Measurements from ENCODE around the gene CMTM8.
A peak's percentile ranks its signal among the peaks of the same experiment; 100 is the strongest.

CMTM8 gene

DNA sequence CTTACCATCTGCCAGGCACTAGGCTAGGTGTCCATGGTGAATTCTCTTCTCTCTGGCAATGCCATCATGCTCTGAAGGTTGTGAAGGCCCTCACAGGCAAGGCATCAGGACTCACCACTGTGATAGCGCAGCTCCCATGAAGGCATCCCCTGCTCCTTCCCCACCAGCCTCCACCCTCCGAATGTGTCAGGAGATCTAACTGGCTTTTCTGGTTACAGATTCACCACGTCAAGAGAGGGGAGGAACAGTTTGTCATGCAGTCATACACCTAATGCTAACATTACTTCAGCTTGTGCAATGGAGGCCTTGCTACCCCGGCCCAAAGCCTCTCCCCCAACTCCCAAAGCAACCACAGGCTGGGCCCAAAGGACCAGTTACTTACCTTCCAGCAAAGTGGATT, 8.9 kb upstream of the CMTM8 start:
- DNase-seq (ENCODE audit: low read depth), result no peak

DNA sequence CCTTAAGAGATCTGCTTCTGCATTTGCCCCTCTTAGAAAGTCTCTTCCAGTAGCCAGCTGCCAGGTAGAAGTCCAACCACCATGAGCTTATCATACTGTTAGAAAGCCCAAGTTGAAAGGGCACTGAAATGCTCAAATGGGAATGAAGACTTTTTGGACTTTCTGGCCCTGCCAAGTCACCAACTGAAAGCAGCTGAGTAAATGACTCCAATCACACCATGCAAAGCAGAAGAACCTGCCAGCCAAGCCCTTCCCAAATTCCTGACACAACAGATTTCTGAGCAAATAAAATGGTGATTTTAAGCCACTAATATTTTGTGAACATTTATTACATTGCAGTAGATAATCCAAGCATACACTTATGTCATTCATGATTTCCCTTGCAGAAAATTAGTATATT, 2.1 kb upstream of the CMTM8 start:
- no peak for DNase-seq (ENCODE audit: low read depth)

DNA sequence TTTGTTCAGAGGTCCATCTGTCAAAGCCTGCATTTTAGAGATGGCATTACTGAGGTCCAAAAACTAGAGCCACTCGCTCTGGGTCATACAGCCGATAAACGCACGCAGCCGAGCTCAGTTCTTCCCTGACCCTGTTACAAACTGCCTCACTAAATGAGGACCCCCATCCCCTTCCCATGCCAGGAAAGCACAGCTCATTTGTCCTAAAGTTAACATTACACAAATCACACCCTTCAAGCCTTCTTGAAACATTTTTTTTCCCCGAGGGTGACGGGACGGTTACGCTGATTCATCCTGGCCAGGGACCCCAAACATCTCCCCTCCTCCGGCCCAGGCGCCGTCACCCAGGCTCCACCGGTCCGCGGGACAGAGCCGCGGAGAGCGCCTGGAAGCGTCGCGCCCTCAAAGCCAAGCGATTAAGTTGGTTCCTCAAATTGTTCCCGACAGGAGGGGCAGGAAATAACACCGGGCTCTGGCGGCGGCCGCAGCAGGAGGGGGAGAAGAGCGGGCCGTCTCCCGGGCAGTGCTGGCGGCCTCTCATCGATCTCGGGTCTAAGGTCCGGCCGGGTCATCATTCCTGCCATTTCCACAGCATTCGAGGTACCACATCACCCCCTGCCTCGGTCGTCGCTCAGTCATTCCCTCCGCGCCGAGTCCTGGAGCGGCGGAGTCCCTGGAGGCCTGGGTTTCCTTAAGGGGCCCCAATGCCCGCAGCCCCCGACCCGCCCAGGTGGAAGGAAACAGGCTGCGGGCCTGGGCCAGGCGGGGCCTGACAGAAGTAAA, 619 bp upstream of the CMTM8 start:
- no peak for DNase-seq (ENCODE audit: low read depth)

DNA sequence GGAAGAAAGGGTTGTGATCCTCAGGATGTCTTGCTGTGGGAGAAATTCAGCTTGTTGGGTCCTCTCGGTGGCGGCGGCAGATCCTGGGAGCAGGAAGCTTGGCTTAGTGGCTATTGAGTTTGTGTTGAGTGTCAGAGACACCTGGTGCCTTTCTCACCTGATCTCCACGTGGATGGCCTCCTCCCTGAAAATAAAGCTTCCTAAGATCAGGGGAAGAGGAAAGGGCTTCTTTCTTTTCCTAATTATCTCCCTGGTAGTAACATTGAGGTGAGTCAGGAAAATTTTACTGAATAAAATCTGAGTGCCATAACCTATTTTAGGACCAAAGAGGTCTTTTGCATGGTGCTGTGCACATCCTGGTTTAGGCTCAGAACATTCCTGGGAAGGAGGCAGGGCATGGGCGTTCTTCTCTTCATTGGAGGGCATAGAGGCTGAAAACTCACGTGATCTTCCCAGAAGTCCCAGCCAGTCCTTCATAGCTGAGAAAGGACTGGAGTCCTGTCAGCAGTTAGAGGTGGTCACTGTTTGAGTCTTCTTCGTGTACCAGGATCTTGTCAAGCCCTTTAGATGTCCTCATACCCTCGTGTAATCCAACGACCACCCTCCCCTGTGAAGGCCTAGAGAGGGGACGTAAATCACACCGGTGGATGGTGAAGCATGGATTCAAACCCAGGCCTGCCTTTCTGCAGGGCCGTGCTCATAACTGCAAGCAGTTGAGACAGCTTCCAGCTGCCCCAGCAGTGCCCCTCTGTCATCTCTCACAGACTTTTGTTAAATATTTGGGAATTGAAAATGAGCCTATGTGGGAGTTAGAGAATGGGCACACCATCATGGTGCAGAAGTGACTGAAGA, 1.1 kb downstream of the CMTM8 start:
- no peak for DNase-seq (ENCODE audit: low read depth)

DNA sequence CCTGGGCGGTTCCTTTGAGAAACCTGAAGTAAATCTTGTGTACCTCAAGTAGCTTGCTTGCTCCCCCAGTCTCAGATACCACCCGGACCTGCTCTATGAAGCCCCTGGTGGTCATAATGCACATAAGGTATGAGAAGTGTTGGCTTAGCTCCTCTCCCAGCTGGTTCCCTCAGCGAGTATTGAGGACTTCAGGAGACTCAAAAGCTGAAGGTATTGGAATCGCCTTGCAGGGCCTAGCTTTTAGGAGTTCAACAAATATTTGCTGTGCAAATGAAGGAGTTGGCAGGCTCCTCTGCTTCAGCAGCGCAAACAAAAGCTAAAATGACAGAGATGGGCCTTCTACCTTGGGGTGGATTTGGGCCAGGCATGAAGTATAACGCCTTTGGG, 1.7 kb downstream of the CMTM8 start:
- DNase-seq (ENCODE audit: low read depth), result no peak

DNA sequence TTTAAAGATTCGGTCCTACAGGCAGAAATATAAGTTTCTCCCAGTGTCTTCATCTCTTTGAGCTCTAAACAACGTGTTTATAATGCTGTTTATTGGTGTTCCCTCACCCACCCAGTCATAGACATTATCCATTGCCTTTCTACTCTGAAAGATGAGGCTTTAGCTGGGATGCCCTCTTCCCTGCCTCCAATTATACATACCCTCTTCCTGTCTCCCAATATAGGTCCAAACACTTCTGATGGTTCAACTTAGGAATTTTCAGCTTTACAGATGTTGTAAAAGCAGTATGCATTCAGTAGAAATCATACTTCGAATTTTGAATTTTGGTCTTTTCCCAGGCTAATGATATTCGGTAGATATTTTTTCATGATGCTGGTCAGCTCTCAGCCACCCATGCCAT, 2.6 kb downstream of the CMTM8 start:
- no peak for DNase-seq (ENCODE audit: low read depth)

DNA sequence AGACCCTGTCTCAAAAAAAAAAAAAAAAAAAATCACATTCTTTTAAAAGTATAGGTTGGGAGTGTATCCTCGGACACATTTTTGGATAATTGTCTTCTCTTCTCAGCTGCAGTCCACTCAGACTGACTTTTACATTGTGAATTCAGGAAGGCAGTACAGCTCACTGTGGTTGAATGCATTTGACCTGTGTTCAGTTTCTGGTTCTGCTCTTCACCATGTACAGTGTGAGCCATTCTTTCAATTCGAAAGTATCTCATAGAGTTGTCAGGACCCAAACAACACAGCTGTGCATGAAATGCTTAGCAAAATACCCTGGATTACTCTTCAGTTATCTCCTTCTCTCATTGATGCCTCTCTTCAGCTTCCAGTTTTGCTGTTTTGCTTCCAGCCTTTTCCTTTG, 5.0 kb downstream of the CMTM8 start:
- DNase-seq (ENCODE audit: low read depth), result no peak

DNA sequence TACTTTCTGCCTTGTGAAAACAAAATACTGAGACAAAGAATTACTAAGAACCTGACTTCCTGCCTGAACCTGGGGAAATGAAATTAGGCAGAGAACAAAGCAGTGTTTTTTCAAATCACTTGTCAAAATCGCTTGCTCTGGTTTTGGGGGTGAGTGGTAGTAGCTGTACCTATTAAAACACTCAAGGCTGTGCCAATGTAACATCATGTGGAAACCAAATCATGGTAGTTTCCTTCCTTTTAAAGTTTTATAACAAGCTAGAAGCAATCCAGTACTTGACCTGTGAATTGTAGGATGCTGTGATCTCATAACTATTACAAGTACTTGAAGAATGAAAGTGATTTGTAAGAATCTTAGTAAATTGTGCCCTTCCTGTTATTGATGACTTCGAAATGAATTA, 6.7 kb downstream of the CMTM8 start:
- DNase-seq (ENCODE audit: low read depth), result no peak

DNA sequence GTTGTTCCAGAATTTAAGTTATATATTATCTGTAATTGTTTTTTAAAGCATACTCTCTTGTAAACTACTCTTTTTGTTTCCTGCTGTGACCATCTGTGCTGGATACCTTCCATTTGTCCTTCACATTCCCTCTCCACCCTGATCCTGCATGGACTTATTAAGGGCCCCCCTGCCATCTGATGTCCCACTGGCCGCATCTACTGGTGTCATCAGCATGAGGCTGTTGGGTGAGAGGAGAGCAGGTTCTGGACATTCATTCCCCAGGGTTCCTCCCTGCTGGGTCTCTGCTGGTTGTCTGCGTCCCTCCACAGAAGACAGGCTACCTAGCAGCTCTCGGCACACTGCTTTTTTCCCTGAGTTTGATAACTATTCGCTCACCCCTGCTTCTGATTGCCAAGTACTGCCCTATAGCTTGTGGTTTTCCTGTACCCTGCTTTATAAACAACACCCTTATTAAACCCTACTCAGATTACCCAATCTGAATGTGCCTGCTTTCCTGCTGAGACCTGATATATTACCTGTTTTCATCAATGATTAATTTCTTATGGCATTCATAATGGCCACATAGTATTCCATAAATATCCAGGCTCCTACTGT, 7.7 kb downstream of the CMTM8 start:
- no peak for DNase-seq (ENCODE audit: low read depth)

DNA sequence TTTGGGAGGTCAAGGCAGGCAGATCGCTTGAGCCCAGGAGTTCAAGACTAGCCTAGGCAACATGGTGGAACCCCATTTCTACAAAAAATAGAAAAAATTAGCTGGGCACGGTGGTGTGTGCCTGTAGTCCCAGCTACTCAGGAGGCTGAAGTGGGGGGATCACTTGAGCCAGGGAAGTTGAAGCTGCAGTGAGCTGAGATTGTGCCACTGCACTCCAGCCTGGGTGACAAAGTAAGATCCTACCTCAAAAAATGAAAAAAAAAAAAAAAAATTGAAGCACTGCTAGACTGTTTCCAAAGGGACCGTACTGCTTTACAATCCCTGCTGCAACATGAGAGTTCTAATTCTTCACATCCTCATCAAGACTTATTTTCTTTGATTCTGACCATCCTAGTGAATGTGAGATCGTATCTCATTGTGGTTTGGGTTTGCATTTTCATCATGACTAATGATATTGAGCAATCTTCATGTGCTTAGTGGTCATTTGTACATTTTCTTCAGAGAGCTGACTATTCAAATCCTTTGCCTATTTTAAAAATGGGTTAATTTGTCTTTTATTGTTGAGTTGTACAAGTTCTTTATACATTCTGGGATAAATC, 10.8 kb downstream of the CMTM8 start:
- DNase-seq (ENCODE audit: low read depth), result peak; percentile 85

DNA sequence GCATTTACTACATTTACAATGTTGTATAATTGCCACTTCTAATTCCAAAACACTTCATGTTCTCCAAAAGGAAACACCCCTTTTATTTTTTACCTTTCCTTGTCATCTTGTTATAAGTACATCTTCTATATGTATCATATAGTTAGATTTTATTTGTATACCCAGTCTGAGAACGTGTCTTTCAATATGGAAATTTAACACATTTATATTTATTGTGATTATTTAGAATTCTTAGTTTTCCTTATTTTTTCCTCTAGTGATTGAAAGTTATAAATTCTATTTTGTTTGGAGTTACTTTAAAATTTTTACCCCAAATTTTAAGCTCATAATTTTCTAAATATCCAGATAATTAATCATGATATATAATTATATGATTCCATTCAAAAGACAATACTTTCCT, 15.8 kb downstream of the CMTM8 start:
- no peak for DNase-seq (ENCODE audit: low read depth)

DNA sequence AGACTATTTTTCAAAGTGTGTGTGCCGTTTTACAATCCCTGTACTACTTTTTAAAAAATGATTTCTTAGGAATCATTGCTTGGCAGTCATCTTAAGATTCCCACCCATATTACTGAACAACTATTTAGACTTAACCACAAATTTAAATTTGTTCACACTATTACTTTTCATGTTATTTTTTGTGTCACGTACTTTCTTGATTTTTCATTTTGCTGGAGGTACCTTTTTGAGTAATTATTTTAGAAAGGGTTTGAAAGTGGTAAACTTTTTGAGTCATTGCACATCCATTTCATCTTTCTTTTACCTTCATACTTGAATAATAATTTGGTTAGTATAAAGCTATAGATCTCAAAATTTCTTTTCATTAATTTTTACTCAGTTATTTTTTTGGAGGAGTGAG, 16.9 kb downstream of the CMTM8 start:
- DNase-seq (ENCODE audit: low read depth), result no peak

DNA sequence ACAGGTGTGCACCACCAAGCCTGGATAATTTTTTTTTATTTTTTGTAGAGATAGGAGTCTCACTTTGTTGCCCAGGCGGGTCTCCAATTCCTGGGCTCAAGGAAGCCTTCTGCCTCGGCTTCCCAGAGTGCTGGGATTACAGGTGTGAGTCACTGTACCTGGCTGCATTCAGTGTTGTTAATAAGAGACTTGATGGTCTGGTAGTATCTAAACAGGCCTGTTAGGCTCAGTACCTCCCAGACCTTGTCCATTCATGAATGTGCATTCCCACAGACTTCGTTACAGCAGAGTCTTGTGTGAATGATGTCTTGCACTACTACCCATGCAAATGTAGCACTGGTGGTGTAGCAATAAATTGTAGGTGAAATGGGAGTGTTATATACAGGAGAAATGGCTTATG, 17.7 kb downstream of the CMTM8 start:
- DNase-seq (ENCODE audit: low read depth), result no peak

DNA sequence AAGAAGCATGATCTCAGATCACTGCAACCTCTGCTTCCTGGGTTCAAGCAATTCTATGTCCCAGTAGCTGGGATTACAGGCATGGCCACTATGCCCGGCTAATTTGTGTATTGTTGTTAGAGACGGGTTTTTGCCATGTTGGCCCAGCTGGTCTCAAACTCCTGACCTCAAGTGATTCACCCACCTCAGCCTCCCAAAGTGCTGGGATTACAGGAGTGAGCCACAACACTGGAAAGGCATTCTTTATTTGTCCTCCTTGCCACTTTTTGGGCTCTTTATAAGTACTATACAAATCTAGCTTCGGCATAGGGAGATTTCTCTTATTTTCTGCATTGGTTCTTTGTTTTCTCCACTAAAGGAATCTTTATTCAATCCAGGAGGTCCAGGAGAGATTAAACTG, 18.6 kb downstream of the CMTM8 start:
- no peak for DNase-seq (ENCODE audit: low read depth)

DNA sequence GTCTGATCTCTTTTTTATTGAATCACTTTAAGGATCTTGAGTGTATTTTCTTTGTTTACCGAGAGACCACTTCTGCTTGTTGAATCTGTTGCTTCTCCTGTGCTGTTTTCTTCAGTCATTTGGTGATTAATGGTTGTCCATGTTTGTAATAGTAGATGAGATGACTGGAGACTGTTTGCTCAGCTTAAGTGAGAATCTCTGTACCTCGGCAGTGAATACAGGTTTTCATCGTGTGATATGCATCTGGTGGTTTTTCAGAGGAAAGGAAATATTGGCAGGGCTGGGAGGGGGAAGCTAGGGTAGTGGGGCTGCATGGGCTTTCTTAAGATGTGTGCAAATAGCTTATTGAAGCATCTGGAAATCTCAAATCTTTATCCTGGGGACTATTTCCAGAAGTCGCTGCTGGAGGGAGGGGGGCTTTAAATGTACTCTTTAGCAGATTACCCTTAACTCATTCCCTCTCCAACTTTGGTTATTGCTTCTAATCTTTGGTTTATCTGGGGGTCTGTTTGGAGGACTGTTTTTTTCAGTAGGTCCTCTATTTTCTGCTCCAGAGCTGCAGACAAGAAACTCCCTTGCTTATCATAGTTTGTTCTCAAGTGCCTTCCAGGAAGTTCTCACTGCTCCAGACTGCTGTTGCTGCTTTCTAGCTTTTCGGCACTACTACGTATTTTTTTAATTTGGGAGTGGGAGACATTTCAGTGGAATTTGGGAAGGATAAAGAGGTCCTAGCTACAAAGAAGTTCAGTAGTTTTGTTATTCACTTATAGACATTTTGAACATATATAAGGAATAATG, 19.4 kb downstream of the CMTM8 start:
- no peak for DNase-seq (ENCODE audit: low read depth)

DNA sequence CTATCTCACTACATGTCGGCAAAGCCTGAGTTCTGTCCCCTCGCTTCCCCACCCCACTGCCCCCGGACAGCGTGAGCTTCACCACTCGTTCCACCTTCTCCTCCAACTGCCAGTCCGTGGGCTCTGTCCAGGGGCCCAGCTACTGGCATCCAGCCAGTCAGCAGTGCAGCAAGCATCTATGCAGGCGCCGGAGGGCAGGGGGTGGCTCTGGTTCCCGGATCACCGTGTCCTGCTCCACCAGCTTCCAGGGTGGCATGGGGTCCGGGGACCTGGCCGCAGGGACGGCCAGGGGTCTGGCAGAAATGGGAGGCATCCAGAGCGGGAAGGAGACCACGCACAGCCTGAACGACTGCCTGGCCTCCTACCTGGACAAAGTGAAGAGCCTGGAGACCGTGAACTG, 20.4 kb downstream of the CMTM8 start:
- no peak for DNase-seq (ENCODE audit: low read depth)

DNA sequence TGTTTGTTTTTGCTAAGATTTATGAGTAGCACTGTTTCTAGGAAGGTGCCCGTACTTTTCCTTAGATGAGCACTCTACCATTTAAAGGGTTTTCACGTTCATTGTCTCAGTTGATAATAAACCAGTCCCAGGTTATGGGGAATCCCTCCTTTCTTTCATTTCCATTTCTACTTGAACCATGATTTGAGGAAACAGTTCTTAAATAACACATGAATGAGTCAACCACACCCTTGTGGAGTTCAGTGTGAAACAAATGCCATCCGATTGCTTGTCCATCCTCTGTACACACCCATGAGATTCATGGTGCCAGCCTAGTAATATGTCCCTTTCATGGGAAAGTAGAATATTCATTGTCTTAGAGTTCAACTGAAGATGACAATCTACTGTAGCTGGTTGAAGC, 23.1 kb downstream of the CMTM8 start:
- DNase-seq (ENCODE audit: low read depth), result no peak

DNA sequence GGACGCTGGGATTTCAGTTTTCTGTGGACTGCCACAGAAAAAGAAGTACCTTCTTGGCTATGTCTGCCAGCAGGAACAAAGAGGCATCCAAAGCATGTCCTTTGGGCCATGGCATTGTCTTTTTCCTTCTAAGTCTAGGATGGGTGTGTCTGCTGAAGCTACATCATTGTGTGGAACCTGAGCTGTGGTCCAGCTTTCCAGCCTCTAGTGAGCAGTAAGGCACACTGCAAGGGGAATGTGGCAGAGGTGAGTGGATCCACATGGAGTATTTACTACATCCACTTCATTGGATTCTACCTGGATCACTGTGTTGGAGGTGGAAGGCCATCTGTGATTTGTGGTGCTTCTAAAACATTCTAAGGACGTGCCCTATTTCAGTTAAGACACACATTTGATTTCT, 23.7 kb downstream of the CMTM8 start:
- no peak for DNase-seq (ENCODE audit: low read depth)

DNA sequence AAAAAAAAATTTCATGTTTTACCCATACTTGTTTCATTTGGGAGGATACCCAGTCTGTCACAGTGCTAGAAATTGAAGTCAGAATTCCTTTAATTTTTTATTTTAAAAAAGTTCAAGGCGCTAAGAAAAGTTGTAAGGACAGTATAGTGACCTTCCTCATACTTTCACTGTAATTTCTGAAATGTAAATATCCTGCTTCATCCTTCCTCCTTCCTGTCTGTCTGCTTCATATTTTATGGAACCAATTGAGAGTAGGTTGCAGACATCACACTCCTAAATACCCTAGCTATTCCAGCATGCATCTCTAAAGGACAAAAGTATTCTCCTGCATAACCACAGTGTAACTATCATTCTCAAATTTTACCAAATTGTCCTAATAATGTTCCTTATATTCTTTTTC, 35.8 kb downstream of the CMTM8 start:
- no peak for DNase-seq (ENCODE audit: low read depth)

DNA sequence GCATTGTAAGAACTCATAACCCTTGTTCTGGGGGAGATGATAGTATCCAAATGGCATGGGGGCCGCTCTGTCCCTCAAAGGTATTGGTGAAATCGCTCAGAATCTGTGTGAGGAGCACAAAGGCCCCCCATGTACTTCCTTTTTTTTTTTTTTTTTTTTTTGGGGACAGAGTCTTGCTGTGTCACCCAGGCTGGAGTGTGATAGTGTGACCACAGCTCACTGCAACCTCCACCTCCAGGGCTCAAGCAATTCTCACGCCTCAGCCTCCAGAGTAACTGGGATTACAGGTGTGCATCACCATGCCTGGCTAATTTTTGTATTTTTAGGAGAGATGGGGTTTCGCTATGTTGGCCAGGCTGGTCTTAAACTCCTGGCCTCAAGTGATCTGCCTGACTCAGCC, 37.0 kb downstream of the CMTM8 start:
- DNase-seq (ENCODE audit: low read depth), result no peak

DNA sequence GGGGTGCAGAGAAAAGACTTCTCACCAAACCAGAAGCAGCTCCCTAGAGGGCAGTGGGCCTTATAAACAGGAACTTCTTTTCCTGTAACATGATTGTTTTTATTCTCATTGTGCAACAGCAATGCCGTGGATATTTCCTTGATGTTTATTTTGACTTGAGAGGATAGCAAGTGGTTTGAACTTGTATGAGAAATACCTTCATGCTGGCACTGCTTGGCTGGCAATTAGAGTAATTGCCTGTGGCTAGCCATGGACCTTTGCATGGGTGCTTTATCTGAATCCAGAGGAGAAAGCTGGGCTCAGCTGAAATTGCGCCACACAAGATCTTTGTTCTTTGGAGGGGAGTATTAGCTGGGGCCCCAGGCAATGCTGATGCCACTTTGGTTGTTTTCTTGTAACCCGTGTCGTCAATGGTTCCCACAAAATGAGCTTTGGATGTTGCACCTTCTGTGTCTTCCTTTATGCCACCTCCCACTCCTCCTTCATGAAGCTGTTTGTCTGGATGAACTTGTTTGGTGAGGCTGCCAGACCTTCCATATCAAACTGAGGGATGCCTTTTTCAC, 37.9 kb downstream of the CMTM8 start:
- no peak for DNase-seq (ENCODE audit: low read depth)

DNA sequence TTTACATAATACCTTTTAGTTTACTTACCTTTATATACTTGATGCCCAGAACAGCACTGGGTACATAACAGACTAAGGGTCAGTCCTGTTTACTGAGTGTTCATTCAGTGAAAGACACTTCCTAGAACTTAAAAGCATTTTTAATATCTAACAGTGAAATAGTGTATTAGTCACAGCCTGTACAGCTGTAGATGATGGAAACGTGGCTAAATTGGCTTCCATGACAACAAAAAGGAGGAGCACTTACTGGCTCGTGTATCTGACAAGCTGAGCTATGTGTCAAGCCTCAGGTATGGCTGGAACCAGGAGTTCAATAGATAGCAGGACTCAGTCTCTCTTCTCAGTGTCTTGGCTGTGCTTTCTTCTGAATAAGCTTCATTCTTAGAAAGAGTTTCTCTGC, 40.2 kb downstream of the CMTM8 start:
- DNase-seq (ENCODE audit: low read depth), result peak; percentile 2
